Forelimb muscle (tissue), 1 donor: ENCODE results near the gene EXD3. TPM values are rescaled to one million over a fixed set of nuclear protein-coding genes. Genes with fewer than 3 reads are reported as not detected.
"Not testable (repeated sequence)": the region's sequence is repeated elsewhere in the genome, so short reads cannot be mapped to it uniquely, and the experiment has no call there.

ENCODE experiments used
- DNase-seq: peaks from one replicate; pipeline ENCODE4 v3.0.0-alpha.2; 2013; ENCODE audit warnings: low read depth
- polyA plus RNA-seq: library from polyadenylated mRNA; unstranded; fragments of 120-200 nt; gene quantifications from one replicate; pipeline ENCODE4 v1.2.1, GENCODE V29; 2013; ENCODE audit not compliant: insufficient read length

Gene EXD3
- polyA plus RNA-seq, 1 donor, result 13.0 TPM

DNA sequence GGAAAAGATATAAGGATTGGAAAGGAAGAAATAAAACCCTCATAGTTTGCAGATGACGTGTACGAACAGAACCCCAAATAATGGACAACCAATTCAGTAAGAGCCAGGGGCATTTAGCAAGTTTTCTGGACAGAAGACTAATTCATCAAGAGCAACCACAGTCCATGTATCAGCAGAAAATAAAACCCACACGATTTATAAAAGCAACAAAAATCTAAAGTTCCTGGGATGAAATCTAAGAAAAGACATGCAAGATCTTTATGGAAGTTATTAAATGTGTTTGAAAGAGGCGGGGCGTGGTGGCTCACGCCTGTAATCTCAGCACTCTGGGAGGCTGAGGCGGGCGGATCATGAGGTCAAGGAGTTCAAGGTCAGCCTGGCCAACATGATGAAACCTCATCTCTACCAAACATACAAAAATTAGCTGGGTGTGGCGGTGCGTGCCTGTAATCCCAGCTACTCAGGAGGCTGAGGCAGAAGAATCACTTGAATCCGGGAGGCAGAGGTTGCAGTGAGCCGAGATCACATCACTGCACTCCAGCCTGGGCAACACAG, 83.0 kb downstream of the EXD3 start:
- not testable (repeated sequence) for DNase-seq

DNA sequence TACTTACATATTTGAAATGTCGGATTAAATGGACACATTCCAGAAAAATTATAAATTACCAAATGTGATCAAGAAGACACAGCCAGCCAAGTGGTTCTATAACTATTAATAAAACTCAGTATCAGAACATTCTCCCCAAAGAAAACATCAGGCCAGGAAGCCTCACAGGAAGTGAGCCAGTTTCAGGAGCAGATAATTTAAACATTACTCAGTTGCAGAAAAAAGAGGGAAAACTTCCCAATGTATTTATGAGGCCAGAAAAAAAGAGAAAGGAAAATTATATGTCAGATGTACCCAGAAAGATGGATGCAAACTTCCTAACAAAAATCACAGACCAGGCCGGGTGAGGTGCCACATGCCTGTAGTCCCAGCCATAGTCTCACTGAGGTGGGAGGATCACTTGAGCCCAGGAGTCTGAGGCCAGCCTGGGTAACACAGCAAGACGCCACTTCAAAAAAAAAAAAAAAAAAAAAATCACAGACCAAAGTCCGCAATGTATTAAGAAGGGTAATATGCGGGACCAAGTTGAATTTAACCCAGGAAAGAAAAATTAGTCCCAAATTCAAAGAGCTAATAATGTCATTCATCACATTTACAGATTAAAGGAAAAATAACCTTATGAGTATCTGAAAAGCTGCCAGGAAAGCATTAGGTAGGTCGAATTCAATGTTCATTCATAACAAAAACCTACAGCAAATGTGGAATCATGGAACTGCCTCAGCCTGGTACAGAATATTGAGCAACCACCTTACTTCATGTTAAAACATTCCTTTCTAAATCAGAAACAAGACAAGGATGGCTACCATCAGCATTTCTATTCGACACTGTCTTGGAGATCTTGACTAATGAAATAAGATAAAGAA, 83.7 kb downstream of the EXD3 start:
- DNase-seq, result no peak

DNA sequence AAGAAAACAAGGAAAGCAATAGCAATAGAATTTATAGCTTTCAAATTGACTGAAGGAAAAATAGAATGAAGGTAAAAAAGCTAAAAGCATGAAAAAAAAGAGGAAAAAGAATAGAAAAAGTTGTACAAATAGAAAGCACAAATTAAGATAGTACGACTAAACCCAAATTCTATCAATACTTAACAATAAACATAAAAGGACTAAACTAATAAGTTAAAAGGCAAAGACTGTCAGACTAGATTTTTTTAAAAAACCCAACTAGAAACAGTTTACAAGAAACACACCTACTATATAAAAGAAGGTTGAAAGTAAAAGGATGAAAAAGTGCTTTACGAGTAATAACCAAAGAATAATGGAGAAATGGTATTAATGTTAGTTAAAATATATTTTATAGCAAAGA, 86.2 kb downstream of the EXD3 start:
- DNase-seq, result no peak

DNA sequence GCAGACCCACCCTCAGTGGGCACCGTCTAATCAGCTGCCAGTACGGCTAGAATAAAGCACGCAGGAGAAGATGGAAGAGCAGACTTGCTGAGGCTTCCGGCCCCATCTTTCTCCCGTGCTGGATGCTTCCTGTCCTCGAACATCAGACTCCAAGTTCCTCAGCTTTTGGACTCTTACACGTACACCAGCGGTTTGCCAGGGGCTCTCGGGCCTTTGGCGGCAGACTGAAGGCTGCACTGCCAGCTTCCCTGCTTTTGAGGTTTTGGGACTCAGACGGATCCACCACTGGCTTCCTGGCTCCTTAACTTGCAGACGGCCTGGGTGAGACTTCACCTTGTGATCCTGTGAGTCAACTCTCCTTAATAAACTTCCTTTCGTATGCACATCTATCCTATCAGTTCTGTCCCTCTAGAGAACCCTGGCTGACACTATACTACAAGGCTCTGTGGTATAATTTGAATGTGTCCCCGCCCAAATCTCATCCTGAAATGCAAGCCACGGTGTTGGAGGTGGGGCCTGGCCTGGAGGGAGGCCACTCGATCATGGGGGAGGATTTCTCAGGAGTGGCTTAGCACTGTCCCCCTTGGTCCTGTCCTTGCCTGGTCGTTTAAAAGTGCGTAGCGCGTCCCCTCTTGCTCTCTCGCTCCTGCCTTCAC, 89.8 kb downstream of the EXD3 start:
- DNase-seq, result no peak

DNA sequence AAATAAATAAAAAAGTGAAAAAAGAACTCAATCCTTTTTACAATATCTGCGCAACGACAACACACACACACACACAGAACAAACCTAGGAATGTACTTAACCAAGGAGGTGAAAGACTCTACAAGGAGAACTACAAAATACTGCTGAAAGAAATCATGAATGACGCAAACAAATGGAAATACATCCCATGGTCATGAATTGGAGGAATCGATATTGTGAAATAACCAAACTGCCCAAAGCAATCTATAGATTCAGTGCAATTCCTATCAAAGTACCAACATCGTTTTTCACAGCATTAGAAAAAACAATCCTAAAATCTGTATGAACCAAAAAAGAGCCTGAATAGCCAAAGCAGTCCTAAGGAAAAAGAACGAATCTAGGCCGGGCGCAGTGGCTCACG, 91.0 kb downstream of the EXD3 start:
- DNase-seq, result no peak

DNA sequence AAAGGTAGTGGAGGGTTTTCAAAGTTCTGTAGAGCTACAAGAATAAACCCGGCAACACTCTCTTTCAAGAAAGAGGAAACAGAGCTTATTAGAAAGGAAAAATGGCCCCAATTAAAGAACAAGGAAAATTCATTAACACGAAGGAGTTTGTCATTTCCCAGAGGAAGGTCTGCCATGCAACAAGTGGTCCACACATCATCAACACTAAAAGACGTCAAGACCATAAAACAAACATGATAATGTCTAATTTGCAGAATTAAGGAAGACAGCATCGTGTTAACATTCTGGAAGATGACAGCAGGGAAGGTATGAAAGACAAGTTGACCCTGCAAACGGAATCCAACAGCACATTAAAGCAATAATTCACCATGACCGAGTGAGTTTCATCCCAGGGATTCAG, 92.3 kb downstream of the EXD3 start:
- no peak for DNase-seq

DNA sequence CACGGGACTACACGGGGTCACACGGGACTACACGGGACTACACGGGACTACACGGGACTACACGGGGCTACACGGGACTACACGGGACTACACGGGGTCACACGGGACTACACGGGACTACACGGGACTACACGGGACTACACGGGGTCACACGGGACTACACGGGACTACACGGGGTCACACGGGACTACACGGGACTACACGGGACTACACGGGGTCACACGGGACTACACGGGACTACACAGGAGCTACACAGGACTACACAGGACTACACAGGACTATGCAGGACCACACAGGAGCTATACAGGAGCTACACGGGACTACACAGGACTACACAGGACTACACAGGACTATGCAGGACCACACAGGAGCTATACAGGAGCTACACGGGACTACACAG, 93.4 kb downstream of the EXD3 start:
- not testable (repeated sequence) for DNase-seq

DNA sequence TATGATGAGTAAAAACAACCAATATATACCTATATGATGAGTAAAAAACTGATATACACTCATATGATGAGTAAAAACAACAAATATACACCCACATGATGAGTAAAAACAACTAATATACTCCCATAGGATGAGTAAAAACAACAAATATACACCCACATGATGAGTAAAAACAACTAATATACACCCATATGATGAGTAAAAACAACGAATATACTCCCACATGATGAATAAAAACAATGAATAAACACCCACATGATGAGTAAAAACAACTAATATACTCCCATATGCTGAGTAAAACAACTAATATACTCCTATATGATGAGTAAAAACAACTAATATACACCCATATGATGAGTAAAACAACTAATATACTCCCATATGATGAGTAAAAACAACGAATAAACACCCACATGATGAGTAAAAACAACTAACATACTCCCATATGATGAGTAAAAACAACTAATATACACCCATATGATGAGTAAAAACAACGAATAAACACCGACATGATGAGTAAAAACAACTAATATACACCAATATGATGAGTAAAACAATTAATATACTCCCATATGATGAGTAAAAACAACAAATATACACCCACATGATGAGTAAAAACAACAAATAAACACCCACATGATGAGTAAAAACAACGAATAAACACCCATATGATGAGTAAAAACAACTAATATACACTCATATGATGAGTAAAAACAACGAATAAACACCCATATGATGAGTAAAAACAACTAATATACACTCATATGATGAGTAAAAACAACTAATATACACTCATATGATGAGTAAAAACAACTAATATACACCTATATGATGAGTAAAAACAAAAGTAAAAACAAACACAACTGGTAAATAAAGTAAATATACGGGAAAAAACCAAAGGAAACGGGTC, 95.1 kb downstream of the EXD3 start:
- DNase-seq, result not testable (repeated sequence)

DNA sequence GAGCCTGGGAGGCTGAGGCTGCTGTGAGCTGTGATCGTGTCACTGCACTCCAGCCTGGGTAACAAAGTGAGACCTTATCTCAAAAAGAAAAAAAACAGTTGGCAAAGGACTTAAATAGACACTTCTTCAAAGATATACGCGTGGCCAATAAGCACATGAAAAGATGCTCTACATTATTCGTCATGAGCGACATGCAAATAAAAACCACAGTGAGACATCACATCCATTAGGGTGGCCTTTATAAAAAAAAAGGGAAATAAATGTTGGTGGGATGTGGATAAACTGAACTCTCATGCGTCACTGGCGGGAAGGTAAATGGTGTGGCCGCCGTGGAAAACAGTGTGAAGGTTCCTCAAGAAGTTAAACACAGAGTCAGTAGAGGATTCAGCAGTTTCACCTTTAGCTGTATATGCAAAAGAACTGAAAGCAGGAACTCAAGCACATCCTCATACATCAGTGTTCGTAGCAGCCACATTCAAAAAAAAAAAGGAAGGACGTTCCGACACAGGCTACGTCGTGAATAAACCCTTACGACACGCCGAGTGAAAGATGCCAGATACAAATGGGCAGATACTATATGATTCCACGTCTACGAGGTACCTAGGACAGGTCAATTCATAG, 96.4 kb downstream of the EXD3 start:
- no peak for DNase-seq

DNA sequence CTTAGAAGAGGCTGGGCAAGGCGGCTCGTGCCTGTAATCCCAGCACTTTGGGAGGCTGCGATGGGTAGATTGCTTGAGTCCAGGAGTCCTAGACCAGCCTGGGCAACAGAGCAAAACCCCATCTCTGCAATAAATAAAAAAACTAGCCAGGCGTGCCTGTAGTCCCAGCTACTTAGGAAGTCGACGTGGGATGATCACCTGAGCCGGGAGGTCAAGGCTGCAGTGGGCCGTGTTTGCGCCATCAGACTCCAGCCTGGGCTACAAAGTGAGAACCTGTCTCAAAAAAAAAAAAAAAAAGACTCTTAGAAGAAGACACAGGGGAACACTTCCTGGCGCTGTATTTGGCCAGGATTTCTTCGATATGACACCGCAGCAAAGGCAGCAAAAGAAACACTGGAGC, 97.2 kb downstream of the EXD3 start:
- no peak for DNase-seq

DNA sequence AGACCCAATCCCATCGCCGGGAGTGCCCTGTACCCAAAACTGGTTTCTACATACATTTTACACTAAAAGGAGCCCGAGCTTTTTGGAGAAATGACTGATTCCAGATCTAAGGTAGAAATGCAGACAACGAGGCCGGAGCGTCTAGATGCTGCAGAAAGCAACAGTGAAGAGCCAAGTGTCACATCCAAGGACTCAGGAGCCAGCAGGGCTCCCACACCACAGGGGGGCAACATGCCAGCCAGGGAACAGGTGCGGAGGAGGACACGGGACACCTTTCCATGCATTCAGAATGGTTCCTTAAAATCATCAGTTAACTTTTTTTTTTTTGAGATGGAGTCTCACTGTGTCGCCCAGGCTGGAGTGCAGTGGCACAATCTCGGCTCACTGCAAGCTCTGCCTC, 97.8 kb downstream of the EXD3 start:
- no peak for DNase-seq

DNA sequence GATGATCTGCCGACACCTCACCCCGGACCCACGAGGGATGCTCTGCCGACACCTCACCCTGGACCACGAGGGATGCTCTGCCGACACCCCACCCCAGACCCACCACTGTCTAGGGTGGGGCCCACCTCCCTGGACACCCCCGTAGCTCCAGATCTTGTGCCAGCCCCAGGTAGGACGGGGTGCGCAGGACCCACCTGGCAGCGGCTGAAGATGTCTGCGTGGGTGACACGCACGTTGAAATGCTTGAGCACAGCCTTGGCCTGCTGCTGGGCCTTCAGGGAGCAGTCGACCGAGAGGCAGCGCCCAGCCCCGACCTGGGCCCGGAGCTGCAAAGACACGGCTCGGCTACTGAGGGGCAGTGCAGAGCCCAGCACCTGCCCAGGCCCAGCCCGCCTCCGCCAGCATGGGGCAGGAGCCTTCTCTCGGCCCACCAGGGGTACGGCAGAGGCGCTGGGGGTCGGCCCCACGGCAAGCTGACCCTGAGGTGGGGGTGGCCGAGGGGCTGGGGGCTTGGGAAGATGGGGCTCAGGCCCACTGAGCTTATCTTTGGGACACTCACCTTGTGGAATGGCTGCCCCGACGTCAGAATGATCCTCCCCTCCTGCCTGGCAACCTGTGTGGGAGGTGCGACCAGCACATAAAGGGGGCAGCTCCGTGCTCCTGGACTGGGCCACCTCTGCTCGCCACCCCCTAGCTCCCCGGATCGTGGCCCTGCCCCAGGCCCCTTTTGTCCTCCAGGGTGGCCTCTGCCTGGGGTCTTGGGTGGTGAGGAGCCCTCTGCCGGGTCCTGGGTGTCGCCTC, 99.2 kb downstream of the EXD3 start:
- DNase-seq, result no peak

DNA sequence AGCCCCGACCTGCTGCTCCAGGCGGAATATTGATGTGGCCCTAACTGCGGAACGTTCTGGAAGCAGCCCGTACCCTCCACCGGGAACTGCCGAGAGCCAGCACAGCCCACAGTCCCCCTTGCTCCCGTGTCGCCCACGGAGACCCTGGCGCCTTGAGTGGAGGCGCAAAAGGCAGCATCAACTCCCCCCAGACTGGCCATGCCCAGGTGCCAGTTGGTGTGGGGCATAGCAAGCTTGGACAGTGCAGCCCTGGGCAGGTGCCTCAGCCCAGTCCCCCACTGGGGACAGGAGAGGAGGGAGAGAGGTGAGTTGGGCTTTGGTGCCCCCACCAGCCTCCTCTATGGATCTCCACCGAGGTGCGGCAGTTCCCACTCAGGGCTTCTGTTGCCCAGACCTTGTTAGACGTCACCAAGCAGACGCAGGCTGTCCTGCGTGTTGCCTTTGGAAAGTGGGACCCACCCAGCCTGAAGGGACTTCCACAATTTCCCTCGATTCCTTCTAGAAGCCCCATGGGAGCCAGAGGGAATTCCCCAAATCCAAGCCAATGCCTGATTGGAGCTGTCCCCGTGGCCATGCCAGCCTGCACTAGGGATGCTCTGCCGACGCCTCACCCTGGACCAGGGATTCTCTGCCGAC, 101.1 kb downstream of the EXD3 start:
- DNase-seq, result no peak

DNA sequence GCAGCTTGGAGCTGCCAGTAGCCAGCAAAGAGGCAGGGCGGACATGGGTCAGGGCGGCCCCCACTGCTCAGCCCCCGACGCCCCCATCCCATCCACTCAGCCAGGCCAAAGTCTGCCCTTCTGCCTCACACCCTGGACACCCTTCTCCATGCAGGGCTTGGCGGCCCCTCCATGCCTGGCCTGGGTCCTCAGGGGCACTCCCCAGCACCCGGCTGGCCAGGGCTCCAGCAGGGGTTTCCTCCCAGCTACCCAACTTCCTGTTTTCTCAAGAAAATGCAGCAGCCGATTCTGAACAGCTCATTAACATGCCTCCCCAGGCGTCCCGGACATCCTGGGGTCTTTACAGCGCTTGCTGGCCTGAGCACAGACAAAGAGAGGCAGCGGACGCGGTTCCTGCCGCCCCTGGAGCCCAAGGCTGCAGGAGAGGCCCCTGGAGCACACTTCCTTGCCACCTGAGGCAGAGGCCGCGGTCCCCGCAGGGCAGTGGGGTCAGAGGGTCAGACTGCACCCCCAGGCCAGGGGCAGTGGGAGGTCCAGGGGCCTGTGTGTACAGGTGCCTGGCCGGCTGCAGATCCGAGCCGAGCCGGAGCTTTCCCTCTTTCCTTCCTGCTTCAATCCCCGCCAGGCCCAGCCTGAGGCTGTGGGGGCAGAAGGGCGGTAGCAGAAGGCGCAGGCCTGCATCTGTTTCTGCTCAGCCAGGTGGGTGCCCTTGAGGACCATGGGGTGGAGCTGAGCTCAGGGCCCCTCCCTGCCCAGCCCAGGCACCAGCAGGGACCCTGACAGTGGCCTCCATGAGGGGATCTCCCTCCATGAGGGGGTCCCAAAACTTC, 102.2 kb downstream of the EXD3 start:
- no peak for DNase-seq

DNA sequence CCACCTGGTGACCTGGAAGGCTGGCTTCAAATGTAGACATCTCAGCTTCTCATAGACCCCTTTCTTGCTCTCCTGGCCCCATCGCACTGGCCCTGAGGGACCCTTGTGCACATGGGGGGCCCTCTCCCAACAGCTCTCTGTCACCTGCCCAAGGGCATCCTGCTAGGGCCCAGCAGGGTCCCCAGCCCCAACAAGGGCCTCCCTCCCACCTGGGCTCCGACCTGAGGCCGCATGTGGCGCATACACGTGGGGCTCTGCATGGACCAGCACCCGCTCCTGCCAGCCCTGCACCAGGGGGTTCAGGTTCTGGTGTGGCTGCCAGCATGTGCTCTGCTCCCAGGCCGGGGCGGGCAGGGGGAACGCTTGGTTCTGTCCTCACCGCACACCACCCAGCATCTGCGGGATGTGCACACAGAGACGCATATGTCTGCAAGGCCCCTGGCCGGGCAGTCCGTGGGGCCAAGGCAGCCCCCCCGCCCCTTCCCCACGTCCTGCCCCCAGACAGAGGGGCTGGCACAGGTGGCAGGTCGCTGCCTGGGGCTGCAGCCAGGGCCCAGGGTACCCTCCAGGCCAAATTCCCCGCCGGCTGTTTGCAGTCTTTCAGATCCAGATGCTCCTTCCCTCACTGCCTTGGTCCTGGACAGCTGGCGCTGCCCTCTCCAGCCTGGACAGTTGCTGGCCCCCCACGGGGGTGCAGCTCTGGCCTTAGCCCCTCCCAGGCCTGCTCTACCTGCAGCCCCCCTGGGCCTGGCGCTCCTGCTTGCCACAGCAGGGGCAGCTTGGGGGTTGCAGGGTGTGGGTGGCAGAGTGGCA, 103.0 kb downstream of the EXD3 start:
- no peak for DNase-seq

DNA sequence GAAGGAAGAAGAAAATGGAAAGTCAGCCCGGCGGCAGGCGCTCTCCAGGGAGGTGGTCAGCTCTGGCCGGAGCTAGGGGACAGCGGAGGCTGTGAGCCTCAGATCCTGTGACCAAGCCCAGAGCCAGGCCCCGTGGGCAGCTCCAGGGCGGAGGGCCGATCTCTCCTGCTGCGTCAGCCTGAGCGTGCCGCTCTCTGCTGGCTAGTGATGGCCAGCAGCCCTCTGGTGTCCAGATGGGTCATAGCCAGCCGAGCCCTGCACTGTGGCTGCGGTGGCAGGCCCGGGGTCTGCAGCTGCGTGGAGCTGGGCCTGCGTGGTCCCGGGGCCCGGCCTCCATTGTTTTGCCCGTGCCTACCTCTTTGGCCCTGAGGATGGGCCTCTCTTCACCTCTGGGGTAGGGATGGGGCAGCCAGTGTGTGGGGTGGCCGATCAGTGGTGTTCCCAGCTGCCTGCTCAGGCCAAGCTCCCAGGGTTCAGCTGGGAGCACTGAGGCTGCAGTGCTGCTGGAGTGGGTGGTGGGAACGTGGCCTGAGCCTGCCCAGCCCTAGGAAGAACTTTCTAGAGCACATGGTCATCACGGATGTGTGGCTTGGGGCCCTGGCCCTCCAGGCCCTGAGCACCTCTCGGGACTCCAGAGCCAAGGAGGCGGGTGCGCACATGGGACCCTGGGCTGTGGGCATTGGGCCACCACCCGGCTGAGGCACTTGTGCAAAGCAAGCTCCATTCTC, 103.8 kb downstream of the EXD3 start:
- DNase-seq, result no peak

DNA sequence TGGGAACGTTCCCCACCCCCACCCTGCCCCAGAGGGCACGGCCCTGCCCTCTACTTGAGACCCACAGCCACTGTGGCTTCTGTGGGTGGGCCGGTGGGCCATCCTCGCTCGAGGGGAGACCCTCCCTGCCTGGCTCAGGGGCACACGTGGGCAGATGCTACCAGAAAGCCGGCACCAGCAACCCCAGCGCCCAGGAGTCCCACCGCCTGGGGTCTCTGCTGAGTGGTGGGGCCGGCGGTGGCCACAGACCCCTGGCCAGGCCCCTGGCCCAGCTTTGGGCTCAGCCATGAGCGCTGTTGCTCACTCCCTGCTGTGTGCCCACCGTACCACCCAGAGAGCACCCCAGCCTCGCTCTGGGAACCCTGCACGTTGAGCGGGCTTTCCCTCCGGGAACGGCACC, 104.4 kb downstream of the EXD3 start:
- DNase-seq, result no peak
